PFSK-1 (cell line): Measurements from ENCODE around the gene SELENOO.

Experiments used
- FOXP2 ChIP-seq: optimal IDR thresholded peaks from 2 replicates; pipeline ENCODE3; 2011; ENCODE audit warnings: borderline replicate concordance, control low read depth, inconsistent platforms; ENCODE audit not compliant: insufficient read depth; ENCODE audit errors: extremely low read length, extremely low read depth
- POLR2AphosphoS5 ChIP-seq: IDR thresholded peaks from 2 replicates; pipeline ENCODE4 v1.6.1; 2012; ENCODE audit warnings: low read depth, mild to moderate bottlenecking, control low read depth, low read length, moderate library complexity
- SIN3A ChIP-seq: IDR thresholded peaks from 2 replicates; pipeline ENCODE4 v1.6.1; 2012; ENCODE audit warnings: mild to moderate bottlenecking, low read length, moderate library complexity, borderline replicate concordance; ENCODE audit not compliant: insufficient read depth
- TAF1 ChIP-seq: IDR thresholded peaks from 2 replicates; pipeline ENCODE4 v1.6.1; 2012; ENCODE audit warnings: low read length, control low read depth, borderline replicate concordance; ENCODE audit not compliant: insufficient read depth
- TF ChIP-seq, protein P1 (sequence below), 2 experiments: IDR thresholded peaks; 2 replicates each; pipeline versions ENCODE4 v1.6.1 to v1.8.0; 2011 to 2012; ENCODE audit warnings: low read depth in 2 of 2, low read length in 2 of 2, control low read depth in 1 of 2, inconsistent platforms in 1 of 2, mild to moderate bottlenecking in 1 of 2, moderate library complexity in 1 of 2; ENCODE audit not compliant: insufficient read depth in 1 of 2

SELENOO gene

DNA sequence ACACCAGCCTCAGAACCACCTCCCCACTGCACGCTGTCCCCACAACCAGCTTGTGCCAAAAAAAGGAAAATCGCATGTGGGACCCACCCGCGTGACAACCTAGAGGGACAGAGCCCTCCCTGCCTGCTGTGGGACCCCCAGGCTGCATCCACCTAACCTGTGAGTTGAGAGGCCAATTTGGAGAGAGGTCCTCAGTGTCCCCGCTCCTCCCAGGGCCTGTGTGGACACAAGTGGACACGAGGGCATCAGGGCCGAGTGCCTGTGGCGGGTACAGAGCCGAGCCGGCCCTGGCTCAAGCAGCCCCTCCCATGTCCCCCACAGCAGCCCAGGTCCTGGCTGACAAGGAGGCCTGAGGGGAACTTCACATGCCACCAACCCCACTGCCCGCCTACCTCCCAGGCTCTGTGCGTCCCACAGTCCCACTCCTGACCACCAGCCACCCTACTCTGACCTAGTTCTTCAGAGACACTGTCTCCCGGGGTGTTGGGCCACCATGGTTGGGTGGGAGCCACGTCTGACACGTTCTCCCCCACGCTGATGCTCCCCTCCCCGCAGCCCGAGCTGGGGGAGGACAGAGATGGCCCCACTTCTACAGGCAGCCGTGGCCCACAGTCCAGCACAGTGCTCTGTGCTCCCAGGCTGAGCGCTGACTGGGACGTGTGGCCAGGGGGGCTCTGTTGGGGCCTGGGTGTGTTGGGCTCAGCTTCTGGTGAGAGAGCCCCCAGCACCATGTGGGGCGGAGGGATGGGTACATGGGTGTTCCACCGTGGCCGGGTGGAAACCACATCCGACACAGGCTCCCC, 19.2 kb downstream of the SELENOO start:
- TF ChIP-seq POLR2AphosphoS5: no peak
- TF ChIP-seq TAF1: no peak
- no peak for TF ChIP-seq SIN3A
- TF ChIP-seq, protein P1, sequence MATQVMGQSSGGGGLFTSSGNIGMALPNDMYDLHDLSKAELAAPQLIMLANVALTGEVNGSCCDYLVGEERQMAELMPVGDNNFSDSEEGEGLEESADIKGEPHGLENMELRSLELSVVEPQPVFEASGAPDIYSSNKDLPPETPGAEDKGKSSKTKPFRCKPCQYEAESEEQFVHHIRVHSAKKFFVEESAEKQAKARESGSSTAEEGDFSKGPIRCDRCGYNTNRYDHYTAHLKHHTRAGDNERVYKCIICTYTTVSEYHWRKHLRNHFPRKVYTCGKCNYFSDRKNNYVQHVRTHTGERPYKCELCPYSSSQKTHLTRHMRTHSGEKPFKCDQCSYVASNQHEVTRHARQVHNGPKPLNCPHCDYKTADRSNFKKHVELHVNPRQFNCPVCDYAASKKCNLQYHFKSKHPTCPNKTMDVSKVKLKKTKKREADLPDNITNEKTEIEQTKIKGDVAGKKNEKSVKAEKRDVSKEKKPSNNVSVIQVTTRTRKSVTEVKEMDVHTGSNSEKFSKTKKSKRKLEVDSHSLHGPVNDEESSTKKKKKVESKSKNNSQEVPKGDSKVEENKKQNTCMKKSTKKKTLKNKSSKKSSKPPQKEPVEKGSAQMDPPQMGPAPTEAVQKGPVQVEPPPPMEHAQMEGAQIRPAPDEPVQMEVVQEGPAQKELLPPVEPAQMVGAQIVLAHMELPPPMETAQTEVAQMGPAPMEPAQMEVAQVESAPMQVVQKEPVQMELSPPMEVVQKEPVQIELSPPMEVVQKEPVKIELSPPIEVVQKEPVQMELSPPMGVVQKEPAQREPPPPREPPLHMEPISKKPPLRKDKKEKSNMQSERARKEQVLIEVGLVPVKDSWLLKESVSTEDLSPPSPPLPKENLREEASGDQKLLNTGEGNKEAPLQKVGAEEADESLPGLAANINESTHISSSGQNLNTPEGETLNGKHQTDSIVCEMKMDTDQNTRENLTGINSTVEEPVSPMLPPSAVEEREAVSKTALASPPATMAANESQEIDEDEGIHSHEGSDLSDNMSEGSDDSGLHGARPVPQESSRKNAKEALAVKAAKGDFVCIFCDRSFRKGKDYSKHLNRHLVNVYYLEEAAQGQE (IDR thresholded peaks at IDR 0.05; ENCODE audit: insufficient read depth in 1 of 2, low read depth in 2 of 2, low read length in 2 of 2): no peak
- no peak for TF ChIP-seq FOXP2

DNA sequence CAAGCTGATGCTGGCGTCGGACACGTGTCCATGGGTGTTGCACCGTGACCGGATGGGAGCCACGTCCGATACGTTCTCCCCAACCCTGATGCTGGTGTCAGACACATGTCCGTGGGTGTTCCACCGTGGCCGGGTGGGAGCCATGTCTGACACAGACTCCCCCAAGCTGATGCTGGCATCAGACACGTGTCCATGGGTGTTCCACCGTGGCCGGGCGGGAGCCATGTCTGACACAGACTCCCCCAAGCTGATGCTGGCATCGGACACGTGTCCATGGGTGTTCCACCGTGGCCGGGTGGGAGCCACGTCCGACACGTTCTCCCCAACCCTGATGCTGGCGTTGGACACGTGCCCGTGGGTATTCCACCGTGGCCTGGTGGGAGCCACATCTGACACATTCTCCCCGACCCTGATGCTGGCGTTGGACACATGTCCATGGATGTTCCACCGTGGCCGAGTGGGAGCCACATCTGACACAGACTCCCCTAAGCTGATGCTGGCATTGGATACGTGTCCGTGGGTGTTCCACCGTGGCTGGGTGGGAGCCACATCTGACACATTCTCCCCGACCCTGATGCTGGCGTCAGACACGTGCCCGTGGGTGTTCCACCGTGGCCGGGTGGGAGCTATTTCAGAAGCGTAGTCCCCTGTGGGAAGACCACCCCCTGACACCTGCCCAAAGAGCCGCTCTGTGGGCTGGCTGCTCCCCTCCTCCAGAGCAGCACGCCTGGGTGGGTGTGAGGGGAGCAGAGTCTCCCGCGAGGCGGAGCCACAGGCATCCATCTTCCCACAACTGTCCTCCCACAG, 20.0 kb downstream of the SELENOO start:
- TF ChIP-seq POLR2AphosphoS5 (no peak), SIN3A (no peak)
- TF ChIP-seq, protein P1 (IDR thresholded peaks at IDR 0.05; ENCODE audit: insufficient read depth in 1 of 2, low read depth in 2 of 2, low read length in 2 of 2): no peak

DNA sequence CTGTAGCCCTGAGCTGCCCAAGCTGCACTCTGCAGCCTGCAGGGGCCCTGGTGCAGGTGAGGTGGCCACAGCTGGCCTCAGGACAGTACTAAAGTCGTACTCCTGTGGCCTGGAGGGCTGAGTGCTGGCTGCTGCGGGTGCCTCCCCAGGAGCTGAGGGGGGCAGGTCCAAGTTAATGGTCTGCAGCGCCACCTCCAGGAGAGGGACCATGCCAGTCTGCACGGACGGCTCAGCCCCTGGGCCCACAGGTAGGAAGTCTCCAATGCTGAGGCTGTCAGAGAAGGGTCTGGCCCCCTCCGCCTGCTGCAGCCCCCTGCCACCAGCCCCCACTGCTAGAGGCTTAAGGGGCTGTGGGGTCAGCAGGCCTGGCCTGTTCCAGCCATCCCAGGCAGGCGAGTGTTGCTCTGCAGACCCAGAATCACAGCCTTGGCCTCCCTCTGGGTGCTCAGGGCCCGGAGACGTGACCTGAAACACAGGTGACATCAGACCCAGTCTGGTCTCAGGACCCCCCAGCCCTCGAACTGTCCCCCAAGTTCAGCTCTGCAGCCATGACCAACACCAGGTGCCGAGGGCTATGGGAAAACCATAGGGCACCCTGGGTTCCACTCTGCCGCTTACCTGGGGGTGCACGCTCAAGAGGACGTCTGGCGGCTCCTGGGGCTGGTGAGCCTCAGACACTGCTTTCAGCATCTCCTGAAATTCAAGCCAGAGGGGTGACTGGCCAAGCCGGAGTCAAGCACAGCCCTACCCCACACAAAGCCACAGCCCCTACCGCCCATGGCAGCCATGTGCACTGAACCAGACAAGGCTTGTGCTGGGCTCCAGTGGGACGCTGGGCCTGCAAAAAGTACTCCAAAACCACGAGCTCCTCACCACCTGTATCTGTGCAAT, 20.8 kb downstream of the SELENOO start:
- TF ChIP-seq POLR2AphosphoS5: no peak
- TF ChIP-seq SIN3A: no peak
- TF ChIP-seq TAF1: no peak
- TF ChIP-seq, protein P1 (IDR thresholded peaks at IDR 0.05; ENCODE audit: insufficient read depth in 1 of 2, low read depth in 2 of 2, low read length in 2 of 2): no peak
- TF ChIP-seq FOXP2: no peak

DNA sequence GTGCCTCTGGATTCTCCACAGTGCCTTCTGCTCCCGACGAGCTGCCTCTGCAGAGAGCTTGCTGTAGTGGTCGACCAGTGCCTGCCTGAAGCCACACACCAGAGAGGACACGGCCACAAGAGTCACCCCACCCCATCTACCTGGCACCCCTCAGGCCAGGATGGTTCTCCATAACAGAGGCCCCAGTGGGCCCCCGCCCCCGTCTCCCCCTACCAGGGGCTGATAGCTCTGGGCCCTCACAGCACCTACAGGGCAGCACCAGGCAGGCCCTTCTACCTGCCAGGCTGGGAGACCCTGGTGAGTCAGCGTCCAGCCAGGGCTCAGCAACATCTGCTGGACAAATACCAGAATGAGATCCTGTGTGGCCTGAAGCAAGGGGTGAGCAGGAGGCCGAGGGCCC, 21.7 kb downstream of the SELENOO start:
- no peak for TF ChIP-seq SIN3A

DNA sequence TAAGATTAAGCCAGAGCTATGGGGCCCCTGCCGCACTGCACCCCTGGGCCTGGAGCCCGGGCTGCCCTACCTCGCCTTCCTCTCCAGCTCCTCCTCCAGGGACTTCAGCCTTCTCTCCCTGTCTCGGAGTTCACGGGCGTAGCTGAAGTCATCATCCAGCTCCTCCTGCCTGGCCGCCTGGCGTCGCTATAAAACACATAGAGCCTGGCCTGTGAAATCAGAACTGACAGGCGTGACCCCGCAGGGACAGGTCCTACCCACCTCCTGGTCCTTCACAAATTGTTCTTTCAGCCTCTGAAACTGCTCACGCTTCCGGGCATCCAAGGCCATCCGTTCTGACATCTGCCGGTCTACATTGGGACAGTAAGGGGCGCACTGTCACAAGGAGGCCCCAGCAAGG, 23.3 kb downstream of the SELENOO start:
- TF ChIP-seq POLR2AphosphoS5: no peak
- TF ChIP-seq SIN3A: no peak
- no peak for TF ChIP-seq TAF1
- TF ChIP-seq, protein P1 (IDR thresholded peaks at IDR 0.05; ENCODE audit: insufficient read depth in 1 of 2, low read depth in 2 of 2, low read length in 2 of 2): no peak
- TF ChIP-seq FOXP2: no peak
